Fibroblast of upper back skin (primary cell): Measurements from ENCODE around the gene KRT5.

Source experiments
- DNase-seq: peaks from one replicate; pipeline ENCODE4 v3.0.0-alpha.2; 2013

The KRT5 gene

DNA sequence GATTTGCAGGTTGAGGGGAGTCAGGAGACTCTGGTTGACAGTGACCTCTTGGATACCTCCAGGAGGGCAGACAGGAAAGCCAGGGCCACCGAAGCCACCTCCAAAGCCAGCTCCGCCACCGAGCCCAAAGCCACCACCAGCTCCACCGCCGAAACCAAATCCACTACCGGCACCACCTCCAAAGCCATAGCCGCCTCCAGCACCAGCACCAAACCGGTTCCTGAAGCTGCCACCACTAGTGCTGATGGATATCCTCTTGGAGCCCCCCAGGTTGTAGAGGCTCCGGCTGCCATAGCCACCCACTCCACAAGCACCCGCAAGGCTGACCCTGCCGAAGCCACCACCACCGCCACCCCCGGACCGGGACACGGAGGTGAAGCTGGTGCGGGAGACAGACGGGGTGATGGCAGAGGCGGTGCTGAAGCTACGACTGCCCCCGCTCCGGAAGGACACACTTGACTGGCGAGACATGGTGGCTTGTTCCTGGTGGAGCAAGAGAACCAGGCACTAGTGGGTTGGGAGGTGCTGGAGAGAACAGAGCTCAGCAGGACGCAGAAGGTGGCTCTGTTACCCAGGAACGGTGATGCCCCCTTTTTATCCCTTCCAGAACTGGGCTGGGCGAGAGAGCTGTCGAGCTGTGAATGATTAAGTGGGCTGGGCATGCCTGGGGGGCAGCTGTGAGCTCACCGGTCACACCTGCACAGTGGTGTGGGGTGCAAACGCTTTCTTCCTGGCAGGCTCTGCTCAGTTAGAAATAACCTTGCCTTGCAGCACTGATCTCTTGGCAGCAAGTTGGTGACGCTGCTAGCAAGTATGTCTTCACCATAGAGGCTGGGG lies at the start of gene KRT5:
TSS of gene KRT5 (minus strand) at position 569 of the 837 bp plus-strand sequence. CDS start at position 471, 98 bp downstream.
- DNase-seq, result no peak

DNA sequence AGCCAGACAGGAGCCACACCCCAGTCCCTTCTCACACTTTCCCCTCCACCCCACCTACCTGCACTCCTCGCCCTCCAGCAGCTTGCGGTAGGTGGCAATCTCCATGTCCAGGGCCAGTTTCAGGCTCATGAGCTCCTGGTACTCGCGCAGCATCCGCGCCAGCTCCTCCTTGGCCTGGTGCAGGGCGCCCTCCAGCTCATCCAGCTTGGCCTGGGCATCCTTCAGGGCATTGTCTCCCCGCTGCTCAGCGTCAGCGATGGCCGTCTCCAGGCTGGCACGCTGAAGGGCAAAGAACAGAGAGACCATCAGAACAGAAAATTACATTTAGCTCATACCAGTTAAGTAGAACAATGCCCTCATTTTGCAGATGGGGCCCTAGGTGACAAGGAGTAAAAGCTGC lies 47.9 kb upstream of the KRT5 start:
- DNase-seq, result no peak

DNA sequence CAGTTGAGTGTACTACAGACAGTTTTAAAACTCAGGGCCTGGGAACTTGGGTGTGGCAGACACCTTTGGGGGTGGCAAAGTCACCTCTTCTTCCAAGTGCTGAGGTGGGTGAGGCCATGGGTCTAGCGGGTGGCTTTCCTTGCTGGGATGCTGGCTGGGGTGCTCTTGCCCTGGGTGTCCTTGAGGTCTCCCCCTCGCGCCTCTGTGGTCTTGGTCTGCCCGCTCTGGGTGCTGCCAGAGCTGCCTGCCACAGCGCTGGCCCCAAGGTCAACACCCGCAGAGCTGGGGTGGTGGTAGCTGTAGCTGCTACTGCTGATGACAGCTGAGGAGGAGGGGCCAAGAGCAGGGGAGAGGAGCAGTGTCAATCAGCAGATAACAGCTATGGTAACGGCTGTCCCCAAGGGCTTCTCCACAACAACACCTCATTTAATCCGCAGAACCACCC lies 46.7 kb upstream of the KRT5 start:
- no peak for DNase-seq

DNA sequence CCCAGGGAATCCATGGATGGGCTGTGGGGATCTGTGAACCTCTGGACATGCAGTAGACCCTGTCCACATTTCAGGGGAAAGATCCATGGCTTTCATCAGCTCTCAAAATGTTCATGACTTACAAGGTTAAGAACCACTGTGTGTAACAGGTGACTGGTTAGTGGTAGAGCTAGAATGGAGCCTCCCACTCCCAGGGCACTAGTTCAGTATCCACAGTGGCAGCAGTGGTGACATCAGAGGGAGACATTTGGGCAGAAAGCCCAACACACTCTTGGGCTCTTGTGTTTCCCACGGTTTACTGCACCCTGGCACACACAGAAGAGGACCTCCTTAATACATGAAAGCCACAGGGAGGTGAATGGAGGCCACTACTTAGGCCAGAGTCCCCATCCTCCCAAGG lies 44.4 kb upstream of the KRT5 start:
- DNase-seq, result no peak

DNA sequence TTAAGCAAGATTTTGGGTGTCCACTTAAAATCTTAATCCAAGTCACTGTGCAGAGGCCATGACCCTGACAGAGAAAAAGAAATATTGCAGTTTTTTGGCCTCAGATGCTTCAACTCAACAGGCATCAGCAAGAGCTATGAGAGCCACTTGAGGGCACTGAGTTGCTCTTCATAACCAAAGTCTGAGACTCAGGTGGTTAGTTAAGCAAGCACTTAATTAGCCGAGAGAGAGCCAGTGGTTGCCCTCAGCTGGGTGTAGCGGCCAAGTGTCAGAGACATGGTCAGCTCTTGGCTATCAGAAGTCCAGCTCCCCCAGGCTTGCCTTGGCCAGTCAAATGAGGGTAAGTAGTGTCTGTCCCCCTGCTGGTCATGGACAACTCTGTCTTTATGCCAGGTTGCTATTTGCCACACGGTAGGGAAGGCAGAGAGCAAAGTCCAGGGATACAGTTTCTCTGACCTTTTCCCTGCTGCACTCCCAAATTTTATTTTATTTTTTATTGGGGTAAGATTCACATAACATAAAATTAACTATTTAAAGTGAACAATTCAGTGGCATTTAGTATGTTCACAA lies 41.8 kb upstream of the KRT5 start:
- DNase-seq, result no peak

DNA sequence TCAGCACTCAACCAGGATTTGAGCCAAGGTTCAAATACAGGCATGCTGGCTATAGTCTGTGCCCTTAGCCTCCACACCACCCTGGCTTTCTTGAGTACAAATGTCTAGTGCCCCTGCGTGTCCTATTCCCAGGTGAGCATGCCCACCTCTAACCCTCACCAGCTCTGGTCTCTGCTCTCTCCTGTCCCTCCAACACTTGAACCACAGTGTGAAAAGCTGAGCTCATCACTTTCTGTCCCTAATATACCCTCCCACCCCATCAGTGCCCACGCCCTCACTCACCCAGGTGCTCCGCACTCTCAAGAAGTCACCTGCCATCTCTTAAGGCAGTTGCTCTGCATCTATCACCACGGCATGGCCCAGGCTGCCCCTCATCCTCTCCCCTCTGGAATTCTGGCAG lies 39.8 kb upstream of the KRT5 start:
- DNase-seq, result no peak

DNA sequence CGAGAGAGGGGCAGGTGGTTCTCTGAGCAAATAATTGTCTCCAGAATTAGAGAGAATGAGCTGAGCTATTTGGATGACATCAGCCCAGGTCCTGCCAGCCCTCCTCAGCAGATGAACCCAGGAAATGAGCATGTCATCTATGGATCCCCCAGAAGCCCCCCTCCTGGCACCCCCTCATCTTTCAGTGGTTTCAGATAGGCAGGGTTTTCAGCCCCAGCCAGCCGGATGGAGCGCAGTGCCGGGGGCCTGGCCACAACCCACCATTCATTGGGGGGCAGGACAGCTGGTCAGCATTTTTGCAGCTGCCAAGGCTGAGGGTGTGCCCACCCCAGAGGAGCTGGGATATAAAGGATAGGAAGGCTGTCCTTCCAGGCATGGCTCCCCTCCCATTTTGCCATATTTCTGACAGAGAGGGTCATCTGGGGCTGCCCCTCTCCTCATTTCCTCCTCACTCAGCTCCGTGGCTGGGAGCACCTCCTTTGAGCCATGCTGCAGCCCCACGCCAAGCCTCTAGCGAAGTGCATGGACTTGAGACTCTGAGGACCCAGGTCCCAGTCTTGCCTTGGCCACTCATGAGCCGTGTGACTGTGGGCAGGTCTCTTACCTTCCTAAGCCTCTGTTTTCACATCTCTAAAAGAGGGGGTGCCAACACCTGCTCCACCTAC lies 38.7 kb upstream of the KRT5 start:
- no peak for DNase-seq

DNA sequence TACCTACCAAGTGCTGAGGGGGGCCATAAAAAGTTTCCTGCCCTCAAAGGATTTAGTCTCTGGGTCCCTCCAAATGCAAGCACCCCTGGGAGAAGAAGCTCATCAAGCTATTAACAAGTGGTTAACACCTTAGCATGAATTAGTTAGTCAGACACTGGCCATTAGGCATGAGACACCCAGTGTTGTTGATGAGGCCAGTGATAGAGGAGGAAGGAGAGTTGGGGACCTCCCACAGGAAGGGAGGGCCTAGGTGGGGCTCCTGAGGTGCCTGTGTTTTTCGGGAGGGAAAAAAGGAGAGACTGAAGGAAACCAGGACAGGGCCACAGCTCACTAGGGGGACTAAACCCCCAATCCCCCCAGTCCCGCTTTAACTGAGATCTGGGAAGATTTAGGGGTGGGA lies 37.3 kb upstream of the KRT5 start:
- DNase-seq, result no peak

DNA sequence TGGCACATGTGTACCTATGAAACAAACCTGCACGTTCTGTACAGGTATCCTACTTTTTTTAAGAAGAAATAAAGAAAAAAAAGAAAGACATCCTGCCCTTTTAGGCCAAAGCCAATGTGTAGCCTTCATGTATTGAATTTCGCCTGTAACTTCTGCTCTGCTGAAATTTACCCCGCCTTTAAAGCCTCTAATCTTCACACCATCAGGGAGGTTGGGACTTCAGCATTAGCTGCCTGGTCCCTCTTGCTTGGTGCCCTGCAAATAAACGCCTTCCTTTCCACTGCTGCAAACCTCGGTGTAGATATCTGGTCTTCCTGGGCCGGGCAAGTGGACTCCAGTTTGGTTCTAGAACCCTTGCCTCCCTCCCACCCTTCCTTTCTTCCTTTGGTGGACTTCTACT lies 35.4 kb upstream of the KRT5 start:
- no peak for DNase-seq

DNA sequence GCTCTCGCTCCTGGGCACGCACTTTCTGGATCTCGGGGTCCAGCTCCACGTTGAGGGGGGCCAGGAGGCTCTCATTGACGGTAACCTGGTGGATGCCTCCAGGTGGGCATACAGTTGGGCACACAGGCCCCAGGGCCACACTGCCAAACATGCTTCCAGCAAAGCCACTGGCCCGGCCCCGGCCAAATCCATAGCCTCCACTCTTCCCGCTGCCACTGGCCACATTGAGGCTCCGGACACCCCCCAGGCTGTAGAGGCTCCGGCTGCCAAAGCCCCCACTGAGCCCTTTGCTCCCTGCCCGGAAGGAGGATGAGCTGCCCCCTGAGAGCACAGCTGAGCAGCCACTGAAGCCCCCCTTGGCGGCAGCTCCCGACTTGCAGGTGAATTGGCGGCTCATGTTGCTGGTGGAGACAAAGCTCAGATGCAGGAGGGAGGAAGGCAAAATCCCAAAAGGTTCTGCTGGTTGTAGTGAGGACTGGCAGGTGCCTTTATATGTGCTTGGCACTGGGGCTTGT lies 32.5 kb upstream of the KRT5 start, which contains the start of gene KRT71:
TSS of gene KRT71 (minus strand) at position 465 of the 515 bp plus-strand sequence. CDS start at position 397, 68 bp downstream.
- DNase-seq, result no peak

DNA sequence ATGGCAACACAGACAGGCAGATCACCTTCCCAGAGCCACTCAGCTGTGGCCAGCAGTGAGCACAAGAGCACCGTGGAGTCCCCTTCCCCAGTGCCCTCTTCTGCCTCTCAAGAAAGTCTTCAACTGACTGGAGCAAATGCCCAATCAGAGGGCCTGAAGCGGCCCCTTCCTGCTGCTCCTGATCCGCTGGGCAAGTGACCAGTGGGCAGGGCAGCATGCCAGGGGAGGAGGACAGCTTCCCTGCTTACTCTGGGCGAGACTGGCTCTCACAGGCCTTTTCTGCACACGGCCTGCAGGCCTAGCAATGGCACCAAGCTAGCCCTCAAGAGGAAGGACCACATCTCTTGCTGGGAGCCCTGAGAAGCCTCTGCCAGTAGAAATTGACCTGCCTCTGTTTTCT lies 31.9 kb upstream of the KRT5 start:
- DNase-seq, result no peak

DNA sequence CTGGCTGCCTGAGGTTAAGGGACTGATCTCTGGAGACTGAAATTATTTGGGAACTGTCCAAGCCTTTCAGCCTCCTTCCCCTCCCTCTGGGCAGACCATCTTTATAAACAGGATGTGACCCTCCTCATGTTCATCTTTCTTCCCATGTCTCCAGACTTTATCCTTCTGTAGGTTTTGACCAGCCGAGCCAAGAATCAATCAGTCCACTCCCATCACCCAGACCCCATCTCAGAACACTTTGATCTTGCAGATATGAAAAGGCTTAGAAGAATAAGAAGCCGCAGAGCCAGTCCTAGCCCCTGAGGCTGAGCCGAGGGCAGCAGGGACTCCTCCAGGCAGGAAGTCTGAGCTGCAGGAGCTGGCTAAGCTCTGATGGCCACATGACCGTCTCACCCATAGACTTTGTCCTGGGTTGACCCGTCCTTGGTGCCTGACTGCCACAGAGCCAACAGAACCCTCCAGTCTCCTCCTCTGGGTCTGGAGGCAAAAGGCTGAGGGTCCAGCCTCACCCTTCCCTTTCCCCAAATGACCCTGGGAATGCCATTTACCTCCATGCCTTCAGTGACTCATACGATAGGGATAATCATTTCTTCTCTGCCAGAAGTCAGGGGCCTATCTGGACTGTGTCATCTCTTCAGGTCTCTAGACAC lies 31.1 kb upstream of the KRT5 start:
- DNase-seq, result no peak

DNA sequence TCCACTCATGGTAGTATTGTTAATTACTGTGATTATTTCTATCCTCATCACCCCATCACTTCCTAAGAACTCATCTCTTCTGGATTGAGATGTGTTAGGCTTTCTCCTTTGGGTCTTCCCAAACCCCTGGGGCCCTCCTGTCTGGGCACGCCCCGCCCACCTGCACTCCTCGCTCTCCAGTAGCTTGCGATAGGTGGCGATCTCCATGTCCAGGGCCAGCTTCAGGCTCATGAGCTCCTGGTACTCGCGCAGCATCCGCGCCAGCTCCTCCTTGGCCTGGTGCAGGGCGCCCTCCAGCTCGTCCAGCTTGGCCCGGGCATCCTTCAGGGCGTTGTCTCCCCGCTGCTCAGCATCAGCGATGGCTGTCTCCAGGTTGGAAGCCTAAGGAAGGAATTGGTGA lies 25.9 kb upstream of the KRT5 start:
- no peak for DNase-seq

DNA sequence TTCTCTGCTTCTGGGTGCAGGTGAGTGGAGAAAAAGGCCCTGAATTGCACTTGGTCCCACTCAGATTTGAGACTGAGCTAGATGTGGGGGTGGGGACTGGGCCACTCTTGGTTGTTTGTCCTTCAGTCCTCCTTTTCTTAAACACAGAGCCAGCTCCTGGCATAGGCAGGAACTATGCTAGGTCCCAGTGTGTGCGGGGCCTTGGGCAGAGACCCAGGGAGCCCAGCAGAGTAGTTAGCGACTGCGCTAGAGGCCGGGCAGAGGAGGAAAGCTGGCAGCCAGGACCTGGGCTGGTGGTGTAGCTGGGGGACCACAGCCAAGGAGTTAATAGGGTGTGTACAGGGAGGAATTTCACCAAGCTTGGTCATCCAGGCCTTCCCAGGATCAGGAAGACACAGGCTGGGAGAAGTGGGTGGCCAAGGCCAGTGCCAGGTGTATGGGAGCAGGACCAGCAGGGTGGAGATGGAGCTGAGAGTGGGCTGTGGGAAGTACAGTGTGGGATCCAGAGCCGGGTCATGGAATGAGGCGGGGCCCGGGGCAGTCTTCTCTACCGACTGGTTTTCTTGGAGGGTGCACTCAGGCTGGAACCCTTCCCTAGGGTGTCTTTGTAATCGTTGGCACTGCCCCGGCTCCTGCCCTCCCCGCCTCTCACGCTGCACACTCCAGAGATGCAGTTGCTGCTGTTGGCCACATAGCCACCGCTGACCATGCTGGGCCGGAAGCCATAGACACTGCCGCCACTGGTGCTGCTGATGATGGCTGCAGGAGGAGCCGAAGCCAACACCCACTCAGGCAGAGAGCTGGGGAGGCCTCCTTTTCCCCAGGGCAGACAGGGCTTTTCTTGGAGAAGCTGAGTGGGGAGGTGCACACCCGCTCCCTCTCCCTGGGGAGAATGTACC lies 24.0 kb upstream of the KRT5 start:
- DNase-seq, result no peak

DNA sequence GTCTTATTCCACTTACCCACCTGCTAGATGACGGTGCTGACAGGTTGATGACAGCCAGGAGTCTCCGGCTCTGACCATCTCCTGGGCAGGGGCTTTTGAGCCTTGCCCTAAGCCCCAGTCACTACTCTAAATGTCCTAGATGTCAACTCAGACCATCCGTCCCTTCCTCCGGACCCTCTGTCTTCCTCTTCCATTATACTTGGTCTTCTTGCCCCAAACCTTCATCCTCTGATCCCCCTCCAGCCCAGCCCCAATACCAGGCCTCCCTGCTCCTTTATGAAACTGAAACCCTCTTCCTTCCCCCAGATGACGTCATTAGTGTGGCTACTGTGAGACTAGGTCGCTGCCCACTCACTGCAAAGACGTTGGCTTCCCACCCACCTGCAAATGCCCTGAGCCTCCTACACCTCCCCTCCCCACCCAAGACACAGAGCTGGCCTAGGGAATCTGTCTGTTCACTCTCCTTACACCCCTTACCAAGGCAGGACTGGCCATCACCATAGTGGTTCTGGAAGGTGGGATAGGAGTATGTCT lies 22.7 kb upstream of the KRT5 start:
- no peak for DNase-seq

DNA sequence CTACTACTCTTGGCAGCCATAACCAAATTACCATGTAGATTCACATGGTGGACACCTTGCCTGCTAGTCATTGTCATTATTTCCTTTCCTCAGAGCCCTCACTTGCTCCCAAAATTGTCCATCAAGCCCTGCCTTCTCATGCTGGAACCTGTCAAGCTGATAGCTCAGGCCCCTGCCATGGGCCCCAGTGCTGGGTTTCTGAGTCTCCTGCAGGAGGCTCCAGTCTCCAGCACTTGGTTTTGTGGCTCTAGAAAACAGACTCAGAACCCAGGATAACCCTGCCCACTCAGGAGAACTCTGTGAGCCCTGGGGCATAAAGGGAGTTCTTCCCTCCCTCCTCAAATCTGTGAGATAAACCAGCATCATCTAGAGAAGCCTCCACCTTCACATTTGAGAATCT lies 22.0 kb upstream of the KRT5 start:
- DNase-seq, result no peak

DNA sequence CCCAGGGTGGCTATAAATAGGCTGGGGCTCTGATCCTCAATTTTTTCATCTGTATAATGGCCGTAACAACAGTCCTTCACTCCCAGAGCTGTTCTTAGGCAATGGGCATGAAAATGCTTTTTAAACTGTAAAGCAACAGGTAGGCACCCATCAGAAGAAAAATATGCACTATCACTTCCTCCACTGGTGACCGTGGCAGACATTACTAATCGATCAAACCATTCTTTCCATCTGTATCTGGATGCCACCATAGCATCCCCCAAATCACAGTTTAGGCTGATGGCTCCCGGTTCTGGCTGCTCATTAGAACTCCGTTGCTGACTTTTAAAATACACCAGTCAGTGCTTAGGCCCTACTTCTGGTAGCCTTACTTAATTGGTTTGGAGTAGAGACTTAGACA lies 21.5 kb upstream of the KRT5 start:
- no peak for DNase-seq

DNA sequence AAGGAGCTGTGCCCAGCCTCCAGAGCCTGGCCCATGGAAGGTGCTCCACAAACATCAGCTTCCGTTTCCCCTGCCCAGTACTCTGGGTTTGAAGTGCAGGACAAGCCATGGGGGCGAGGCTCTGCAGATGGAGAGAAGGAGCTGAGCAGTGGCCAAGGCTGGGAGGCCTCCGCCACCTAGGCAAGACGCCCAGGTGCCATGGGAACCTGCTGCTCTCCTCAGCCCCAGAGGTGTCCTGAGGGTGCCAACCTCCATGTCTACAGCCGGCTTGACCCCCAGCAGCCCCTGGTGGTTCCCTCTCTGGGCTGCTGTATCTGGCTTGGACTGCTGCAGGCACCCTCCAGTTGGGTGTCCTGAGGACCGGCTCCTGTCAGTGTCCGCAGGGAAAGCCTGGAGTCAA lies 20.3 kb upstream of the KRT5 start:
- DNase-seq, result no peak

DNA sequence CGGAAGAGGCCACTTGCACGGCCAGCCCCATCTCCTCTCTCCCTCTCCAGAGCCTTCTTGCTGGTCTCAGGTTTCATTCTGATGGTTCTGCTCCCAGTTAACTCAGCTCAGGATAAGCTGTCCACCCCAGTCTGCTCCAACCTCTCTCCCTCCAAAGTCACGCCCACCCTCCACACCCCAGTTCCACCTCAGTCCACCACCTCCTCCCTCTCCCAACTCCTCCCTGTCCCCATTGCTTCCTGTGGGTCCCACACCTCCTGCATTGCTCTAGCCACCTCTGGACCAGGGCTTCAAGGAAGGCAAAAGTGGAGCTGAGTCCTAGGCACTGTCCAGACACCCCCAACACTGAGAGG lies 19.6 kb upstream of the KRT5 start:
- DNase-seq, result no peak

DNA sequence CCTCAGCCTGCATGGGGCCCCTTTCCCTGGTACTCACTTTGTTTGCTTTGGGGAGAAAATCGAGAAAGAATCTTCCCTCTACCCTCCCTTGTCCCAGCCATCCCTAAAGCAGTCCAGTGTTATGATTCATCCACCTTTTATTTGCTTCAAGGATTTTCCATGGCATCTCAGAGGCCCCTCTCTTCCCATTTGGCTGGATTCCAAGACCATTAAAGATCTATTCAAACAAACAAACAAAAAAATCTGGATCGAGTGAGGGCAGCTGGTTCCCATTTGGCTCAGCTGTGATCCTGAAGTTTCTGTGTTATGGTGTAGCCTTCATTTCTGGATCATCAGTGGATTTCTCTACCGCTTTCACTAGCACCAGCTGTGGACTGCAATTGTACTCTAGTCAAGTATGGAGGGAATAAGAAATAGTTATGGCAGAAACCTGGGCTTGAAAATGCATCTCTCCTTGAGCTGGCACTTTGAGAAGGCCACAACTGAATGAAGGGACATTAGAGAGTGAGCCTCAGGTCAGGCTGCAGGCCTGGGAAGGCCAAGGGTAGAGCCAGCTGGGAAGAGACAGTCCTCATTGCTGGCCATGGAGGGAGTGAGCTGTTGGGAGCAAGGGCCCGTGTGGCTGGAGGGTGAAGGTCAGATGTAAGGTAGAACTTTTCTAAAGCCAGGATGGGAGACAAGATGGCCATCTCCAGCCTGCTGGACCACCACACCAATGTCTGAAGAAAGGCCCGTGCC lies 19.1 kb upstream of the KRT5 start:
- DNase-seq, result peak; percentile 77

DNA sequence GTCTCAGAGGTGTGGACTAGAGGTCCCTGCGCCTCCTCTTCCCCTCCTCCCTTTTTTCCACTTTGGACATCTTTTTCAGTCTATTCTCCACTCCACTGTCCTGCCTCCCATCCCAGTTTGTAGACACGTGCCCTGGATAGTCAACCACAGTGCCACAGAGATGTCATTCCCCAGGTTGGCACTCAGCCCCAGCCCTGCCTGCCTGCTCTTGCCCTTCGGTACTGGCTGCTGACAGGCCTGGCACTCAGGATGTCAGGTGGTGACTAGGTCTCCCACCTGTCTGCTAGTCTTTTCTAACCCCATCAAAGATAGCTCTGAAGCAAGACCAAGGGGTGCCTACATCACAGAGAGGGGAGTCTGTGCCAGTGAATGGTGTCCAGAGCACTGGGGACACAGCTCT lies 16.9 kb upstream of the KRT5 start:
- DNase-seq, result no peak
